Measurements from ENCODE around the gene PLAC1.

Gene PLAC1

DNA sequence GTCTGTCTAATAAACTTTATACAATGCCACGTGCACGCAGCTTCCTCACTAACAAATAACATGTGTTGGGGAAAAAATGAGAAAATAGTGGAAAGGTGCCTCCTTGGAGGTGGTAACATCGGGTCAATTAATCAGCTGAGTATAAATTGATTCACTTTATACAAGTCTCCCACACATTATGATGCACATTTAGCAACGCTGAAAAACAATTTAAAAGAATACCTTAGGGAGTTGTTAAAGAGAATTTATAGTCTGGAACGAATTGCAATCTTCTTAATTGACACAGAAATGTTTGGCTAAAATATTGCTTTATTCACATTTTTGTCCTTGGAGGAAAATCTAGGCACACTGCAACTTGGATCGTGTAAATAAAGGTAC, 114.1 kb downstream of the PLAC1 start:
- DNase-seq (ENCODE audit: low read depth), result no peak

DNA sequence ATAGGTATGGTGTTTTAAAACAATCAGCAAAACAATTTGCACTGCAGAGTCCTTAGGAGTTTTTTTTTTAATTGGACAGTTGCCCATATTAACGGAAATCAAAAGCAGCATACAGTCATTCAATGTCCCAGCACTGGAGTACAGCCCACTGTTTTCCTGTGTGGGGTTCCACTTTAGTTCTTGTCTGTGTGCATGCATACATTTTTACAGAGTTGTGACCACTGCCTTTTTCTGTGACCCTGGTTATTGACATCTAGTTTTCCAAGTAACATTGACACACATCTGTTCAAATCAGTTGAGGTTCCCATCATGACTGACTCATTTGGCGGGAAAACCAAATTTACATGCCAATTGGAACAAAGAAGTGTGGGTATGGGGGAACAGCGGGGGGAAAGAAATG, 115.0 kb downstream of the PLAC1 start:
- DNase-seq (ENCODE audit: low read depth), result no peak
- TF ChIP-seq, protein P1, sequence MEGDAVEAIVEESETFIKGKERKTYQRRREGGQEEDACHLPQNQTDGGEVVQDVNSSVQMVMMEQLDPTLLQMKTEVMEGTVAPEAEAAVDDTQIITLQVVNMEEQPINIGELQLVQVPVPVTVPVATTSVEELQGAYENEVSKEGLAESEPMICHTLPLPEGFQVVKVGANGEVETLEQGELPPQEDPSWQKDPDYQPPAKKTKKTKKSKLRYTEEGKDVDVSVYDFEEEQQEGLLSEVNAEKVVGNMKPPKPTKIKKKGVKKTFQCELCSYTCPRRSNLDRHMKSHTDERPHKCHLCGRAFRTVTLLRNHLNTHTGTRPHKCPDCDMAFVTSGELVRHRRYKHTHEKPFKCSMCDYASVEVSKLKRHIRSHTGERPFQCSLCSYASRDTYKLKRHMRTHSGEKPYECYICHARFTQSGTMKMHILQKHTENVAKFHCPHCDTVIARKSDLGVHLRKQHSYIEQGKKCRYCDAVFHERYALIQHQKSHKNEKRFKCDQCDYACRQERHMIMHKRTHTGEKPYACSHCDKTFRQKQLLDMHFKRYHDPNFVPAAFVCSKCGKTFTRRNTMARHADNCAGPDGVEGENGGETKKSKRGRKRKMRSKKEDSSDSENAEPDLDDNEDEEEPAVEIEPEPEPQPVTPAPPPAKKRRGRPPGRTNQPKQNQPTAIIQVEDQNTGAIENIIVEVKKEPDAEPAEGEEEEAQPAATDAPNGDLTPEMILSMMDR (IDR thresholded peaks at IDR 0.05; ENCODE audit: control insufficient read depth, extremely low read depth, insufficient read depth), result no peak
- no peak overlapping the region for H3K4me3 ChIP-seq (ENCODE audit: low read depth, low read length)

More for the DNA sequence above, 114.1 kb downstream of the PLAC1 start:
- no peak overlapping the region for H3K4me3 ChIP-seq (ENCODE audit: low read depth, low read length)
- TF ChIP-seq, protein P1 (IDR thresholded peaks at IDR 0.05; ENCODE audit: control insufficient read depth, extremely low read depth, insufficient read depth), result no peak

- DNase-seq (ENCODE audit: low read depth), result no peak
- no peak overlapping the region for H3K4me3 ChIP-seq (ENCODE audit: low read depth, low read length)
- TF ChIP-seq, protein P1 (IDR thresholded peaks at IDR 0.05; ENCODE audit: control insufficient read depth, extremely low read depth, insufficient read depth), result no peak
Measured at GRCh38 chrX:134542485-134542884, 115.8 kb downstream of the PLAC1 start.

DNA sequence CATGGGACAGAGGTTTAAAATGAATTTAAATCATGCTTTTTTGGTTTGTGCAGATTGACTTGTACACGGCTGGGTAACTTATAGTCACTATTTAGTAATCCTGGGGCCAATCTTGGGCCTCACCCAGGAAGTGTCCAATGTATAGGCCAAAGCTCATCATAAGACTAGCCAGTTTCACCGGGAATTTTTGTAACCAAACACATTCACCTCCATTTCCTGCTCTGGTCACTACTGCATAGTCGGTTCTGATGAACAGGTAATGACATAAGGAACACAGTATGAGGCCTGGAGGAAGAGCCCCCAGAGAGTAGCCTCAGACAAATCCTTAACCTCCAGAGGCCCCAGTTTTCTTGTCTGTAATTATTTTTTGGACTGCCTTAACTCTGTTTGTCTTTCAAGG, 116.4 kb downstream of the PLAC1 start:
- no peak for DNase-seq (ENCODE audit: low read depth)
- TF ChIP-seq, protein P1 (IDR thresholded peaks at IDR 0.05; ENCODE audit: control insufficient read depth, extremely low read depth, insufficient read depth), result no peak

DNA sequence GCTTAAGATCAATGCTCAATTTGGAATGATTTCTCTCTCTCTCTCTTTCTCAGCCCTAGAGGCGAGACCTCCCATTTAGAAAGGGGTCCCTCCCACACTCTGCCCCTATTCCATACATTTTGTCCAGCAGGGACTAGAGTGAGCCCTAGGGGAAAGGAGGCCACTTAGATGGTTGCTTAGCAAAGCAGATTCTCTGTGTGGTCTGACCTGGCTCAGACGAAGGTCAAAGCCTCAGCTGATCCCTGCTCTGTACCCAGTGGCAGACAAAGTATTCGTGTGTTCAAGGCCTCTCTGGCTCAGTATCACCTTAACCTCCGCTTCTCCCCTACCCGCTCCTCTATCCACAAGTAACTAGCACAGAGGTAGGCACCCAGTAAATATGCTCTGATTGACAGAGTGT, 120.0 kb downstream of the PLAC1 start:
- TF ChIP-seq, protein P1 (IDR thresholded peaks at IDR 0.05; ENCODE audit: control insufficient read depth, extremely low read depth, insufficient read depth), result no peak
- H3K4me3 ChIP-seq (ENCODE audit: low read depth, low read length), result no peak overlapping the region
- no peak for DNase-seq (ENCODE audit: low read depth)

More for the DNA sequence above, 116.4 kb downstream of the PLAC1 start:
- no peak overlapping the region for H3K4me3 ChIP-seq (ENCODE audit: low read depth, low read length)

GRCh38 chrX:134537179-134537955, 120.9 kb downstream of the PLAC1 start:
- no peak for DNase-seq (ENCODE audit: low read depth)

More at GRCh38 chrX:134537179-134537955, 120.9 kb downstream of the PLAC1 start:
- TF ChIP-seq, protein P1 (IDR thresholded peaks at IDR 0.05; ENCODE audit: control insufficient read depth, extremely low read depth, insufficient read depth), result no peak
- H3K4me3 ChIP-seq (ENCODE audit: low read depth, low read length), result no peak overlapping the region

Data from LNCaP clone FGC (cell line).